GM12878 (cell line): ENCODE data around the gene DNAH8.

Experiments
- BHLHE40 ChIP-seq, 2 experiments: fragments of 450-650 bp in 1 of 2; IDR thresholded peaks; 2 replicates each; pipeline ENCODE4 v1.6.1; 2011 to 2017; ENCODE audit warnings: low read depth in 2 of 2, borderline replicate concordance in 1 of 2, improper control_type of control experiment in 1 of 2, low read length in 1 of 2, mild to moderate bottlenecking in 1 of 2
- CTCF ChIP-seq, 3 experiments: IDR thresholded peaks in 2 of 3; conservative IDR thresholded peaks in 1 of 3; 2 replicates each; pipeline ENCODE4 v1.5.1; 2011; ENCODE audit warnings: low read depth in 3 of 3, low read length in 3 of 3, mild to moderate bottlenecking in 3 of 3, control low read depth in 2 of 3, moderate library complexity in 2 of 3, inconsistent platforms in 1 of 3, mixed read lengths in 1 of 3; ENCODE audit not compliant: control insufficient read depth in 2 of 3, insufficient read depth in 1 of 3; ENCODE audit errors: extremely low read depth in 1 of 3
- POLR2AphosphoS5 ChIP-seq: IDR thresholded peaks from 2 replicates; pipeline ENCODE4 v1.6.1; 2011; ENCODE audit warnings: mild to moderate bottlenecking, low read length, inconsistent platforms
- SREBF2 ChIP-seq: IDR thresholded peaks from 2 replicates; pipeline ENCODE4 v1.6.1; 2012; ENCODE audit warnings: mild to moderate bottlenecking, low read length
- ZNF384 ChIP-seq: IDR thresholded peaks from 2 replicates; pipeline ENCODE4 v1.6.1; 2012; ENCODE audit warnings: low read depth, mild to moderate bottlenecking, low read length, improper control_type of control experiment, borderline replicate concordance

DNA sequence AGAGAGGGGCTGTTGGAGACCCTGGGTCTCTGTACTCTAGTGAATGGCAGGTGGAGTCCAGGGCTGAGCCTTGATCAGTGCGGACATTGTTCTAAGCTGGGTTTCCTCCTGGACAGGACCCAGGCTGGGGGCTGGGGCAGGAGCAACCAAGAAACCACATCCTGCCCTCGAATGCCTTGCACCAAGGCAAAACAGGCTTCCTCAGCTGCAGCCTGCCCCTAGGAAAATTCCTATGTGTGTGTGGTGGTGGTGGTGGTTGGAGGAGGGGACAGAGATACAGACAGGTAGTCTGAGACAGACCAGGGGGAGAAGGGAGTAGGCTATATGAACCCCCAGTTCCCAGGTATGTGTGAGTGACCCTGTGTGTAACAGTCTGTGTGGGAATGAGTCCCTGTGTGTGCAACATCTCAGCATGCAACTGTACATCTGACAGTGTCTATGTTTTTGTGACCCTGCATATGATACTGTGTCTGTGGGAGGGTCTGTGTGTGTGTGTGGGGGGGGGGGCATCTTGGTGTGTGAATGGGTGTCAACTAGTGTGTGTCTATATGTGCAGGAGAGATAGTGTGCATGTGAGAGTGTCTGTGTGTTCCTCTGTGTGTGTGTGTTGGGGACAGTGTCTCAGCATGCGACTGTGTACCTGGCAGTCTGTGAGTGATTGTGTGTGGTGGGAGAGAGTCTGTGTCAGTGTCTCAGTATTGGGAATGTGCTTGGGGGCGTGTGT, 336.4 kb downstream of the DNAH8 start:
- TF ChIP-seq CTCF (IDR thresholded peaks at IDR 0.05 in 2 of 3, conservative IDR thresholded peaks at IDR 0.05 in 1 of 3; ENCODE audit: control insufficient read depth in 2 of 3, extremely low read depth in 1 of 3, insufficient read depth in 1 of 3, low read depth in 3 of 3, low read length in 3 of 3) (no peak), BHLHE40 (IDR thresholded peaks at IDR 0.05; ENCODE audit: borderline replicate concordance in 1 of 2, low read depth in 2 of 2, low read length in 1 of 2) (no peak), ZNF384 (no peak), SREBF2 (no peak), POLR2AphosphoS5 (no peak)
